ENCODE data around the gene STRBP. TPM values are rescaled to one million over a fixed set of nuclear protein-coding genes. Genes with fewer than 3 reads are reported as not detected.
"Not testable (repeated sequence)": the region's sequence is repeated elsewhere in the genome, so short reads cannot be mapped to it uniquely, and the experiment has no call there.

The STRBP gene
- total RNA-seq, 1 experiment from 2014 or later, result 96.3 TPM

DNA sequence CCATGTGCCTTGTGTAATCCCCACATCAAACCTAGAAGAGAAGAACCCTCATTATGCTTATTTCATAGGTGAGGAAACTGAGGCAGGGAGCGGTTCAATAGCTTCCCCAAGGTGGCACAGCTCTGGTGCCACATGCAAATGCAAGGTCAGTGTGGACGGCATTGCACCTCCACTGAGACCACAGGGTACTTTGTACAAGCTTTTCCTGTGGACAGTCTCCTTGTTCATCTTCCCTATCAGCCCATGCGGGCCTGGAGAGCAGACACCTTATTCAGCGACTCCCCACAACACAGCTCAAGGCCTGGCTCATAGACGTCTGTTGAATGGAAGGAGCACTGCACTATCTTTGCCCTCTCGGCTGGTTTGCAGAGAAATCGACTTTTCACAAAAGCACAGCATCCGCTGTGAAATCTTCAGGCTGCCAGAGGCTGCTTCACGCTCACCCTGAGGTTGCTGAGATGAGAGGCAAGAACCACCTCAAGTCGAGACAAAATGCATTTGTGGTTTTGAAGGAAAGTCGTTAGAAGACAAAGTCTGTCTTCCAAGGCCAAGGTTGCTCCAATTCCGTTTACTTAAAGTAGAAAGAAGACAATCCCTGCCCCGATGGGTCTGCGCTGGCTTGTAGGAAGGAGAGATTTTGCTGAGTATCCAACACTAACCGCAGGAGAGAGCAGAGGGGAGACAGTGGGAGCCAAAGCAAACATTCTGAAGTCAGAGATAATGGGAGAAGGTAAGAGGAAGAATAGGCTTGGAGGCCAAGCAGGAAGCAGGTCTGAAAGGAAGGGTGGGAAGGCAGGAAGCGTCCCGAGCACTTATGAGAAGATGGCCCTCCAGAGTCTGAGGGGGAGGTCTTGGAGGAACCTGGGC lies 34.2 kb upstream of the STRBP start:
- ChIA-PET POLR2A (no interaction called here), CTCF (interaction anchor here (0.6 to 1.0 kb wide), 3 partner anchors 18 to 738 kb away, joined by 3 to 5 read pairs (median 3); no protein-coding TSS in a partner anchor)
- H3K36me3 Mint-ChIP-seq, result no peaks in the 10 kb centered on the region
- no peak for DNase-seq (ENCODE audit: low spot score)
- no peaks in the 10 kb centered on the region; the same call in 1 of the 2 replicates for H3K27me3 Mint-ChIP-seq (ENCODE audit: low read depth)
- H3K4me3 Mint-ChIP-seq, result no peak overlapping the region
- no peak for TF ChIP-seq GRHL2 (CRISPR knock-in tag; IDR thresholded peaks at IDR 0.05; ENCODE audit: insufficient replicate concordance, severe bottlenecking)
- no peak for TF ChIP-seq ZNF671 (CRISPR knock-in tag; IDR thresholded peaks at IDR 0.05)
- TF ChIP-seq NR1H2 (CRISPR knock-in tag; IDR thresholded peaks at IDR 0.05), result no peak
- TF ChIP-seq RORB (CRISPR knock-in tag; IDR thresholded peaks at IDR 0.05), result no peak
- TF ChIP-seq, protein P1, sequence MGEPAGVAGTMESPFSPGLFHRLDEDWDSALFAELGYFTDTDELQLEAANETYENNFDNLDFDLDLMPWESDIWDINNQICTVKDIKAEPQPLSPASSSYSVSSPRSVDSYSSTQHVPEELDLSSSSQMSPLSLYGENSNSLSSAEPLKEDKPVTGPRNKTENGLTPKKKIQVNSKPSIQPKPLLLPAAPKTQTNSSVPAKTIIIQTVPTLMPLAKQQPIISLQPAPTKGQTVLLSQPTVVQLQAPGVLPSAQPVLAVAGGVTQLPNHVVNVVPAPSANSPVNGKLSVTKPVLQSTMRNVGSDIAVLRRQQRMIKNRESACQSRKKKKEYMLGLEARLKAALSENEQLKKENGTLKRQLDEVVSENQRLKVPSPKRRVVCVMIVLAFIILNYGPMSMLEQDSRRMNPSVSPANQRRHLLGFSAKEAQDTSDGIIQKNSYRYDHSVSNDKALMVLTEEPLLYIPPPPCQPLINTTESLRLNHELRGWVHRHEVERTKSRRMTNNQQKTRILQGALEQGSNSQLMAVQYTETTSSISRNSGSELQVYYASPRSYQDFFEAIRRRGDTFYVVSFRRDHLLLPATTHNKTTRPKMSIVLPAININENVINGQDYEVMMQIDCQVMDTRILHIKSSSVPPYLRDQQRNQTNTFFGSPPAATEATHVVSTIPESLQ (CRISPR knock-in tag; IDR thresholded peaks at IDR 0.05), result no peak
- no peak for TF ChIP-seq KAT7 (CRISPR knock-in tag; IDR thresholded peaks at IDR 0.05; ENCODE audit: borderline replicate concordance)
- TF ChIP-seq SMAD4 (CRISPR knock-in tag; IDR thresholded peaks at IDR 0.05), result no peak
- no peak for TF ChIP-seq TEAD1 (CRISPR knock-in tag; IDR thresholded peaks at IDR 0.05)
- TF ChIP-seq ZNF396 (CRISPR knock-in tag; IDR thresholded peaks at IDR 0.05; ENCODE audit: borderline replicate concordance), result no peak
- TF ChIP-seq ZBTB21 (CRISPR knock-in tag; IDR thresholded peaks at IDR 0.05; ENCODE audit: borderline replicate concordance), result no peak
- H3K9me3 Mint-ChIP-seq, result no peaks in the 10 kb centered on the region
- 0 out of 2 replicates have a peak overlapping the region, but pooled peaks have one; percentile 60 for H3K27ac Mint-ChIP-seq
- peaks cover 14% of the 10 kb centered on the region for H3K4me1 Mint-ChIP-seq
- ATAC-seq, result peak; percentile 16; the same call in 1 of the 2 replicates

DNA sequence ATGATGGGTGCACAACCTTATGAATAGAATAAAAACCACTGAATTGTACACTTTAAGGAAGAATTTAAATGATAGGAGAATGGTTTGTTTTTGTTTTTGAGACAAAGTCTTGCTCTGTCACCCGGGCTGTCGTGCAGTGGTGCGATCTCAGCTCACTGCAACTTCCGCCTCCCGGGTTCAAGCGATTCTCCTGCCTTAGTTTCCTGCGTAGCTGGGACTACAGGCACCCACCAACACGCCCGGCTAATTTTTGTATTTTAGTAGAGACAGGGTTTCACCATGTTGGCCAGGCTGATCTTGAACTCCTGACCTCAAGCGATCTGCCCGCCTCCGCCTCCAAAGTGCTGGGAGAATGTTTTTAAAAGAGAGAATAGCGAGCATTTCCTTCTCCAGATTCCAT lies 33.5 kb upstream of the STRBP start:
- CTCF ChIA-PET, result interaction anchor here (0.8 to 1.0 kb wide), 2 partner anchors 19 to 65 kb away, joined by 3 read pairs; no protein-coding TSS in a partner anchor

DNA sequence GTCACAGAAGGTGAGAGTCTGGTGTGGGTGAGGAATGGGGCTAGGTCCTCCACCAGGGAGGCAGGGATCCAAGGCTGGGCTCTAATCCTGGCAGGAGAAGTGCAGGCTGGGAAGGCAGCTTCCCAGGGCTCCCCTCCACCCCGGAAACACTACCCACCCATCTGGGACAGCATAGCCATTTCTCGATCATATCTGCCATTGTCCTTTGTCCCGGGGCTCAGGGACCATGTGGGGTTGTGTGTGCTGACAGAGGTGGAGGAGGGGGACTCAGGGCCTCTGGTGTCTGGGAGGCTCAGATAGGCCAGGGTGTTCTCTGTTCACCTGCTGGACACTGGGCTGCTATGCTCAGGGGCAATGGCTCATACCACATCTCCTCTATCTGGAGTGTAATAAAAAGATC lies 32.2 kb upstream of the STRBP start:
- Mint-ChIP-seq H3K36me3 (no peaks in the 10 kb centered on the region), H3K9me3 (no peaks in the 10 kb centered on the region), H3K27ac (no peak overlapping the region), H3K4me3 (no peak overlapping the region), H3K27me3 (ENCODE audit: low read depth) (no peaks in the 10 kb centered on the region; the same call in 1 of the 2 replicates), H3K4me1 (peaks cover 14% of the 10 kb centered on the region)
- CTCF ChIA-PET, result interaction anchor here (0.6 to 1.8 kb wide), 2 partner anchors 49 to 58 kb away, joined by 3 to 5 read pairs; no protein-coding TSS in a partner anchor
- POLR2A ChIA-PET, result interaction anchor here (0.7 kb wide), 1 partner anchor 444 kb away, joined by 3 read pairs; no protein-coding TSS in a partner anchor
- ATAC-seq (no peak), DNase-seq (ENCODE audit: low spot score) (no peak)
- TF ChIP-seq, protein P2, sequence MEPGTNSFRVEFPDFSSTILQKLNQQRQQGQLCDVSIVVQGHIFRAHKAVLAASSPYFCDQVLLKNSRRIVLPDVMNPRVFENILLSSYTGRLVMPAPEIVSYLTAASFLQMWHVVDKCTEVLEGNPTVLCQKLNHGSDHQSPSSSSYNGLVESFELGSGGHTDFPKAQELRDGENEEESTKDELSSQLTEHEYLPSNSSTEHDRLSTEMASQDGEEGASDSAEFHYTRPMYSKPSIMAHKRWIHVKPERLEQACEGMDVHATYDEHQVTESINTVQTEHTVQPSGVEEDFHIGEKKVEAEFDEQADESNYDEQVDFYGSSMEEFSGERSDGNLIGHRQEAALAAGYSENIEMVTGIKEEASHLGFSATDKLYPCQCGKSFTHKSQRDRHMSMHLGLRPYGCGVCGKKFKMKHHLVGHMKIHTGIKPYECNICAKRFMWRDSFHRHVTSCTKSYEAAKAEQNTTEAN (CRISPR knock-in tag; IDR thresholded peaks at IDR 0.05), result no peak
- TF ChIP-seq ZNF219 (CRISPR knock-in tag; IDR thresholded peaks at IDR 0.05; ENCODE audit: borderline replicate concordance) (no peak), ZNF121 (CRISPR knock-in tag; IDR thresholded peaks at IDR 0.05) (no peak), CREB1 (CRISPR knock-in tag; IDR thresholded peaks at IDR 0.05) (no peak), MXD4 (CRISPR knock-in tag; IDR thresholded peaks at IDR 0.05; ENCODE audit: borderline replicate concordance) (no peak), NR3C1 (CRISPR knock-in tag; conservative IDR thresholded peaks at IDR 0.05; ENCODE audit: low read depth) (no peak), NFATC4 (CRISPR knock-in tag; IDR thresholded peaks at IDR 0.05) (no peak), ETV6 (CRISPR knock-in tag; IDR thresholded peaks at IDR 0.05) (no peak), MYBL2 (CRISPR knock-in tag; IDR thresholded peaks at IDR 0.05) (no peak), NR2C2 (CRISPR knock-in tag; IDR thresholded peaks at IDR 0.05) (no peak)
- TF ChIP-seq, protein P3, sequence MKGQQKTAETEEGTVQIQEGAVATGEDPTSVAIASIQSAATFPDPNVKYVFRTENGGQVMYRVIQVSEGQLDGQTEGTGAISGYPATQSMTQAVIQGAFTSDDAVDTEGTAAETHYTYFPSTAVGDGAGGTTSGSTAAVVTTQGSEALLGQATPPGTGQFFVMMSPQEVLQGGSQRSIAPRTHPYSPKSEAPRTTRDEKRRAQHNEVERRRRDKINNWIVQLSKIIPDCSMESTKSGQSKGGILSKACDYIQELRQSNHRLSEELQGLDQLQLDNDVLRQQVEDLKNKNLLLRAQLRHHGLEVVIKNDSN (CRISPR knock-in tag; IDR thresholded peaks at IDR 0.05), result no peak
- TF ChIP-seq, protein P4, sequence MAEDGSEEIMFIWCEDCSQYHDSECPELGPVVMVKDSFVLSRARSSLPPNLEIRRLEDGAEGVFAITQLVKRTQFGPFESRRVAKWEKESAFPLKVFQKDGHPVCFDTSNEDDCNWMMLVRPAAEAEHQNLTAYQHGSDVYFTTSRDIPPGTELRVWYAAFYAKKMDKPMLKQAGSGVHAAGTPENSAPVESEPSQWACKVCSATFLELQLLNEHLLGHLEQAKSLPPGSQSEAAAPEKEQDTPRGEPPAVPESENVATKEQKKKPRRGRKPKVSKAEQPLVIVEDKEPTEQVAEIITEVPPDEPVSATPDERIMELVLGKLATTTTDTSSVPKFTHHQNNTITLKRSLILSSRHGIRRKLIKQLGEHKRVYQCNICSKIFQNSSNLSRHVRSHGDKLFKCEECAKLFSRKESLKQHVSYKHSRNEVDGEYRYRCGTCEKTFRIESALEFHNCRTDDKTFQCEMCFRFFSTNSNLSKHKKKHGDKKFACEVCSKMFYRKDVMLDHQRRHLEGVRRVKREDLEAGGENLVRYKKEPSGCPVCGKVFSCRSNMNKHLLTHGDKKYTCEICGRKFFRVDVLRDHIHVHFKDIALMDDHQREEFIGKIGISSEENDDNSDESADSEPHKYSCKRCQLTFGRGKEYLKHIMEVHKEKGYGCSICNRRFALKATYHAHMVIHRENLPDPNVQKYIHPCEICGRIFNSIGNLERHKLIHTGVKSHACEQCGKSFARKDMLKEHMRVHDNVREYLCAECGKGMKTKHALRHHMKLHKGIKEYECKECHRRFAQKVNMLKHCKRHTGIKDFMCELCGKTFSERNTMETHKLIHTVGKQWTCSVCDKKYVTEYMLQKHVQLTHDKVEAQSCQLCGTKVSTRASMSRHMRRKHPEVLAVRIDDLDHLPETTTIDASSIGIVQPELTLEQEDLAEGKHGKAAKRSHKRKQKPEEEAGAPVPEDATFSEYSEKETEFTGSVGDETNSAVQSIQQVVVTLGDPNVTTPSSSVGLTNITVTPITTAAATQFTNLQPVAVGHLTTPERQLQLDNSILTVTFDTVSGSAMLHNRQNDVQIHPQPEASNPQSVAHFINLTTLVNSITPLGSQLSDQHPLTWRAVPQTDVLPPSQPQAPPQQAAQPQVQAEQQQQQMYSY (CRISPR knock-in tag; IDR thresholded peaks at IDR 0.05), result no peak
- TF ChIP-seq, protein P5, sequence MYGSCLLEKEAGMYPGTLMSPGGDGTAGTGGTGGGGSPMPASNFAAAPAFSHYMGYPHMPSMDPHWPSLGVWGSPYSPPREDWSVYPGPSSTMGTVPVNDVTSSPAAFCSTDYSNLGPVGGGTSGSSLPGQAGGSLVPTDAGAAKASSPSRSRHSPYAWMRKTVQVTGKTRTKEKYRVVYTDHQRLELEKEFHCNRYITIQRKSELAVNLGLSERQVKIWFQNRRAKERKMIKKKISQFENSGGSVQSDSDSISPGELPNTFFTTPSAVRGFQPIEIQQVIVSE (CRISPR knock-in tag; IDR thresholded peaks at IDR 0.05; ENCODE audit: borderline replicate concordance), result no peak

More for the DNA sequence above, 33.5 kb upstream of the STRBP start:
- H3K36me3 Mint-ChIP-seq; H3K27me3 Mint-ChIP-seq (ENCODE audit: low read depth); POLR2A ChIA-PET; H3K9me3 Mint-ChIP-seq; ATAC-seq; DNase-seq (ENCODE audit: low spot score); H3K27ac Mint-ChIP-seq; H3K4me3 Mint-ChIP-seq: not testable (repeated sequence)
- peaks cover 14% of the 10 kb centered on the region for H3K4me1 Mint-ChIP-seq
